Measurements from ENCODE around the gene CD83.

- TF ChIP-seq TAF1 (IDR thresholded peaks at IDR 0.05; ENCODE audit: borderline replicate concordance, low read depth, low read length): no peak
- no peak for TF ChIP-seq POLR2AphosphoS5 (IDR thresholded peaks at IDR 0.05; ENCODE audit: low read depth, low read length)
- no peak for TF ChIP-seq POLR2A (IDR thresholded peaks at IDR 0.05; ENCODE audit: low read depth, low read length)
Measured at GRCh38 chr6:14118091-14118439, 493 bp downstream of the CD83 start.

All from GM12892 (cell line).